Activated T-cell treated with anti-CD3 and anti-CD28 coated beads, Interleukin-2, amount 50 U/mL, for 24 hours (primary cell): ENCODE data around the gene TNS1.
"Not testable (repeated sequence)": the region's sequence is repeated elsewhere in the genome, so short reads cannot be mapped to it uniquely, and the experiment has no call there.

Source experiments
- DNase-seq: peaks from one replicate; pipeline ENCODE4 v3.0.0-alpha.2; 2020
- H3K27ac Mint-ChIP-seq: 2 replicates; pipeline ENCODE4 v1.8.0; 2020; ENCODE audit warnings: mild to moderate bottlenecking, mixed read lengths
- H3K27me3 Mint-ChIP-seq: 2 replicates; pipeline ENCODE4 v1.8.0; 2020; ENCODE audit warnings: mixed read lengths
- H3K36me3 Mint-ChIP-seq: 2 replicates; pipeline ENCODE4 v1.8.0; 2020; ENCODE audit warnings: low read depth, mixed read lengths
- H3K4me1 Mint-ChIP-seq: 2 replicates; pipeline ENCODE4 v1.8.0; 2020; ENCODE audit warnings: low read depth, mixed read lengths
- H3K4me3 Mint-ChIP-seq: 2 replicates; pipeline ENCODE4 v1.8.0; 2020; ENCODE audit warnings: mild to moderate bottlenecking, moderate library complexity, mixed read lengths
- H3K9me3 Mint-ChIP-seq: 2 replicates; pipeline ENCODE4 v1.8.0; 2020; ENCODE audit warnings: mixed read lengths

Gene TNS1

GRCh38 chr2:217786560-217786959 is 216.2 kb downstream of the TNS1 start:
- not testable (repeated sequence) for H3K9me3 Mint-ChIP-seq

GRCh38 chr2:217785544-217786045 is 217.2 kb downstream of the TNS1 start:
- Mint-ChIP-seq H3K4me3 (no peak overlapping the region), H3K9me3 (peaks cover 8% of the 10 kb centered on the region), H3K36me3 (no peaks in the 10 kb centered on the region), H3K27me3 (no peaks in the 10 kb centered on the region), H3K4me1 (peaks cover 24% of the 10 kb centered on the region), H3K27ac (peak overlapping the region; percentile 16)
- peak; percentile 87 for DNase-seq

More at GRCh38 chr2:217786560-217786959, 216.2 kb downstream of the TNS1 start:
- peaks cover 23% of the 10 kb centered on the region for H3K4me1 Mint-ChIP-seq
- H3K4me3 Mint-ChIP-seq, DNase-seq, H3K36me3 Mint-ChIP-seq, H3K27me3 Mint-ChIP-seq, H3K27ac Mint-ChIP-seq: not testable (repeated sequence)

GRCh38 chr2:217784996-217785543 is 217.7 kb downstream of the TNS1 start:
- peak overlapping the region; percentile 16 for H3K27ac Mint-ChIP-seq
- peaks cover 8% of the 10 kb centered on the region for H3K9me3 Mint-ChIP-seq
- DNase-seq, result no peak
- H3K27me3 Mint-ChIP-seq, result no peaks in the 10 kb centered on the region
- H3K36me3 Mint-ChIP-seq, result no peaks in the 10 kb centered on the region
- H3K4me1 Mint-ChIP-seq, result peaks cover 20% of the 10 kb centered on the region
- no peak overlapping the region for H3K4me3 Mint-ChIP-seq

- H3K4me3 Mint-ChIP-seq, result no peak overlapping the region
- no peak overlapping the region for H3K27ac Mint-ChIP-seq
- H3K27me3 Mint-ChIP-seq, result peaks cover 2% of the 10 kb centered on the region
- peaks cover 13% of the 10 kb centered on the region for H3K4me1 Mint-ChIP-seq
- H3K9me3 Mint-ChIP-seq, result peaks cover 8% of the 10 kb centered on the region
- DNase-seq, result no peak
- H3K36me3 Mint-ChIP-seq, result no peaks in the 10 kb centered on the region
These were observed 219.6 kb downstream of the TNS1 start for GRCh38 chr2:217783243-217783642.

- H3K4me1 Mint-ChIP-seq, result peaks cover 9% of the 10 kb centered on the region
- H3K4me3 Mint-ChIP-seq, result no peak overlapping the region
- no peak overlapping the region for H3K27ac Mint-ChIP-seq
- H3K27me3 Mint-ChIP-seq, result peaks cover 2% of the 10 kb centered on the region
- no peaks in the 10 kb centered on the region for H3K36me3 Mint-ChIP-seq
- DNase-seq, result no peak
- H3K9me3 Mint-ChIP-seq, result peaks cover 1% of the 10 kb centered on the region
These were observed 224.9 kb downstream of the TNS1 start for GRCh38 chr2:217777906-217778305.

- H3K4me1 Mint-ChIP-seq, result peaks cover 9% of the 10 kb centered on the region
- no peaks in the 10 kb centered on the region for H3K36me3 Mint-ChIP-seq
- H3K4me3 Mint-ChIP-seq, result no peak overlapping the region
- H3K27me3 Mint-ChIP-seq, result peaks cover 2% of the 10 kb centered on the region
- H3K27ac Mint-ChIP-seq, result no peak overlapping the region
- no peak for DNase-seq
- no peaks in the 10 kb centered on the region for H3K9me3 Mint-ChIP-seq
These were observed 226.2 kb downstream of the TNS1 start for GRCh38 chr2:217776631-217777030.

GRCh38 chr2:217775920-217776503 is 226.8 kb downstream of the TNS1 start:
- DNase-seq, result no peak
- Mint-ChIP-seq H3K9me3 (no peaks in the 10 kb centered on the region), H3K36me3 (no peaks in the 10 kb centered on the region), H3K4me1 (peaks cover 9% of the 10 kb centered on the region), H3K27ac (no peak overlapping the region), H3K4me3 (no peak overlapping the region), H3K27me3 (peaks cover 2% of the 10 kb centered on the region)

GRCh38 chr2:217774232-217774631 is 228.6 kb downstream of the TNS1 start:
- Mint-ChIP-seq H3K27ac (no peak overlapping the region), H3K9me3 (no peaks in the 10 kb centered on the region), H3K27me3 (peaks cover 2% of the 10 kb centered on the region), H3K36me3 (no peaks in the 10 kb centered on the region), H3K4me1 (peaks cover 3% of the 10 kb centered on the region), H3K4me3 (no peak overlapping the region)
- DNase-seq, result no peak

- no peaks in the 10 kb centered on the region for H3K27me3 Mint-ChIP-seq
- no peak overlapping the region for H3K27ac Mint-ChIP-seq
- H3K9me3 Mint-ChIP-seq, result no peaks in the 10 kb centered on the region
- H3K4me3 Mint-ChIP-seq, result no peak overlapping the region
- H3K4me1 Mint-ChIP-seq, result no peaks in the 10 kb centered on the region
- H3K36me3 Mint-ChIP-seq, result no peaks in the 10 kb centered on the region
- no peak for DNase-seq
These were observed 229.3 kb downstream of the TNS1 start for GRCh38 chr2:217773539-217773938.

GRCh38 chr2:217766356-217766755 is 236.4 kb downstream of the TNS1 start:
- H3K4me3 Mint-ChIP-seq, result no peak overlapping the region
- peaks cover 9% of the 10 kb centered on the region for H3K36me3 Mint-ChIP-seq
- DNase-seq, result no peak
- H3K9me3 Mint-ChIP-seq, result peaks cover 16% of the 10 kb centered on the region
- peaks cover 18% of the 10 kb centered on the region for H3K27me3 Mint-ChIP-seq
- no peaks in the 10 kb centered on the region for H3K4me1 Mint-ChIP-seq
- no peak overlapping the region for H3K27ac Mint-ChIP-seq

GRCh38 chr2:217761645-217762277 is 241.0 kb downstream of the TNS1 start:
- DNase-seq, result no peak
- peaks cover 16% of the 10 kb centered on the region for H3K9me3 Mint-ChIP-seq
- peaks cover 9% of the 10 kb centered on the region for H3K36me3 Mint-ChIP-seq
- peaks cover 18% of the 10 kb centered on the region for H3K27me3 Mint-ChIP-seq
- H3K27ac Mint-ChIP-seq, result no peak overlapping the region
- H3K4me1 Mint-ChIP-seq, result peaks cover 6% of the 10 kb centered on the region
- H3K4me3 Mint-ChIP-seq, result no peak overlapping the region

GRCh38 chr2:217759991-217760390 is 242.8 kb downstream of the TNS1 start:
- no peak overlapping the region for H3K27ac Mint-ChIP-seq
- H3K4me1 Mint-ChIP-seq, result peaks cover 21% of the 10 kb centered on the region
- DNase-seq, result no peak
- H3K27me3 Mint-ChIP-seq, result peaks cover 13% of the 10 kb centered on the region
- peaks cover 13% of the 10 kb centered on the region for H3K9me3 Mint-ChIP-seq
- no peak overlapping the region for H3K4me3 Mint-ChIP-seq
- peaks cover 9% of the 10 kb centered on the region for H3K36me3 Mint-ChIP-seq

GRCh38 chr2:217757108-217757463 is 245.7 kb downstream of the TNS1 start:
- Mint-ChIP-seq H3K36me3 (peaks cover 3% of the 10 kb centered on the region), H3K4me1 (peaks cover 27% of the 10 kb centered on the region), H3K27ac (peak overlapping the region; percentile 79), H3K9me3 (peaks cover 7% of the 10 kb centered on the region), H3K4me3 (peak overlapping the region; percentile 72), H3K27me3 (no peaks in the 10 kb centered on the region)
- DNase-seq, result no peak

GRCh38 chr2:217756375-217757107 is 246.3 kb downstream of the TNS1 start:
- Mint-ChIP-seq H3K27ac (peak overlapping the region; percentile 79), H3K27me3 (no peaks in the 10 kb centered on the region), H3K36me3 (no peaks in the 10 kb centered on the region), H3K4me1 (peaks cover 27% of the 10 kb centered on the region), H3K4me3 (peak overlapping the region; percentile 72), H3K9me3 (peaks cover 1% of the 10 kb centered on the region)
- DNase-seq, result peak; percentile 84
